K562 (cell line): ENCODE results near the gene OLAH.

ENCODE experiments used
- ARID2 ChIP-seq: fragments of 450-650 bp; IDR thresholded peaks from 2 replicates; pipeline ENCODE4 v1.6.1; 2017; ENCODE audit warnings: antibody characterized with exemption, mild to moderate bottlenecking
- ATF3 ChIP-seq, 2 experiments: fragments of 450-650 bp in 1 of 2; sonication (generic) in 1 of 2; formaldehyde crosslinking in 1 of 2; IDR thresholded peaks in 1 of 2; conservative IDR thresholded peaks in 1 of 2; 2 replicates each; pipeline versions ENCODE4 v1.6.1 to v1.8.1; 2016 to 2023; ENCODE audit warnings: mild to moderate bottlenecking in 2 of 2, moderate library complexity in 2 of 2, inconsistent platforms in 1 of 2, missing genetic modification reagents in 1 of 2
- CTCF ChIP-seq, 3 experiments: IDR thresholded peaks in 2 of 3; conservative IDR thresholded peaks in 1 of 3; 2 replicates each; pipeline ENCODE4 v1.5.1; 2011 to 2012; ENCODE audit warnings: low read length in 3 of 3, mild to moderate bottlenecking in 3 of 3, control low read depth in 2 of 3, improper control_type of control experiment in 1 of 3, inconsistent platforms in 1 of 3, low read depth in 1 of 3, mixed read lengths in 1 of 3, moderate library complexity in 1 of 3; ENCODE audit not compliant: insufficient read depth in 2 of 3
- E2F4 ChIP-seq: sonication (generic); formaldehyde crosslinking; IDR thresholded peaks from 2 replicates; pipeline ENCODE4 v1.8.0; 2022; ENCODE audit warnings: mild to moderate bottlenecking, low read depth, missing genetic modification reagents
- ESRRB ChIP-seq: fragments of 250-450 bp; sonication (Bioruptor Pico); IDR thresholded peaks from 2 replicates; pipeline ENCODE4 v1.5.0; 2020; ENCODE audit warnings: mild to moderate bottlenecking, moderate library complexity, borderline replicate concordance
- EZH2 ChIP-seq: IDR thresholded peaks from 2 replicates; pipeline ENCODE4 v1.6.1; 2012; ENCODE audit warnings: low read depth, mild to moderate bottlenecking, inconsistent platforms, low read length, borderline replicate concordance
- NFYB ChIP-seq: IDR thresholded peaks from 2 replicates; pipeline ENCODE4 v1.6.1; 2011; ENCODE audit warnings: mild to moderate bottlenecking, moderate library complexity; ENCODE audit not compliant: insufficient read length; ENCODE audit errors: extremely low read depth
- POLR2A ChIP-seq: fragments of 450-650 bp; conservative IDR thresholded peaks from 2 replicates; pipeline ENCODE4 v1.6.1; 2016
- RNF2 ChIP-seq: sonication (generic); IDR thresholded peaks from 2 replicates; pipeline ENCODE4 v1.6.1; 2016
- ZNF274 ChIP-seq: IDR thresholded peaks from 2 replicates; pipeline ENCODE4 v1.6.1; 2011; ENCODE audit warnings: low read depth, mild to moderate bottlenecking, low read length, moderate library complexity, borderline replicate concordance

- TF ChIP-seq POLR2A, result no peak
- TF ChIP-seq E2F4 (CRISPR knock-in tag), result no peak
- TF ChIP-seq ZNF274, result no peak
- no peak for TF ChIP-seq ARID2
- TF ChIP-seq ESRRB (CRISPR knock-in tag), result no peak
- TF ChIP-seq RNF2, result no peak
- no peak for TF ChIP-seq ATF3 (IDR thresholded peaks at IDR 0.05)
- TF ChIP-seq ATF3 (CRISPR knock-in tag; conservative IDR thresholded peaks at IDR 0.05), result no peak
- TF ChIP-seq CTCF (IDR thresholded peaks at IDR 0.05 in 2 of 3, conservative IDR thresholded peaks at IDR 0.05 in 1 of 3; ENCODE audit: insufficient read depth in 2 of 3, low read depth in 1 of 3, low read length in 3 of 3), result no peak
- TF ChIP-seq EZH2, result no peak
- no peak for TF ChIP-seq NFYB
These were observed 5.8 kb downstream of the OLAH start for GRCh38 chr10:15049533-15049932.
